NCI-H2171 (cell line): ENCODE data around the gene LRPAP1.
"Not testable (repeated sequence)": the region's sequence is repeated elsewhere in the genome, so short reads cannot be mapped to it uniquely, and the experiment has no call there.

Experiments used
- DNase-seq: peaks from one replicate; lab custom pipeline; 2025; lab: John Stamatoyannopoulos, UW

Gene LRPAP1

GRCh38 chr4:3519468-3520264 lies 12.6 kb downstream of the LRPAP1 start:
- no peak for DNase-seq

GRCh38 chr4:3518941-3519340 lies 13.3 kb downstream of the LRPAP1 start:
- DNase-seq = no peak

GRCh38 chr4:3518511-3518880 lies 13.7 kb downstream of the LRPAP1 start:
- no peak for DNase-seq

GRCh38 chr4:3517731-3518510 lies 14.3 kb downstream of the LRPAP1 start:
- DNase-seq = no peak

- DNase-seq = no peak
These were observed 15.1 kb downstream of the LRPAP1 start for GRCh38 chr4:3516836-3517730.

DNA sequence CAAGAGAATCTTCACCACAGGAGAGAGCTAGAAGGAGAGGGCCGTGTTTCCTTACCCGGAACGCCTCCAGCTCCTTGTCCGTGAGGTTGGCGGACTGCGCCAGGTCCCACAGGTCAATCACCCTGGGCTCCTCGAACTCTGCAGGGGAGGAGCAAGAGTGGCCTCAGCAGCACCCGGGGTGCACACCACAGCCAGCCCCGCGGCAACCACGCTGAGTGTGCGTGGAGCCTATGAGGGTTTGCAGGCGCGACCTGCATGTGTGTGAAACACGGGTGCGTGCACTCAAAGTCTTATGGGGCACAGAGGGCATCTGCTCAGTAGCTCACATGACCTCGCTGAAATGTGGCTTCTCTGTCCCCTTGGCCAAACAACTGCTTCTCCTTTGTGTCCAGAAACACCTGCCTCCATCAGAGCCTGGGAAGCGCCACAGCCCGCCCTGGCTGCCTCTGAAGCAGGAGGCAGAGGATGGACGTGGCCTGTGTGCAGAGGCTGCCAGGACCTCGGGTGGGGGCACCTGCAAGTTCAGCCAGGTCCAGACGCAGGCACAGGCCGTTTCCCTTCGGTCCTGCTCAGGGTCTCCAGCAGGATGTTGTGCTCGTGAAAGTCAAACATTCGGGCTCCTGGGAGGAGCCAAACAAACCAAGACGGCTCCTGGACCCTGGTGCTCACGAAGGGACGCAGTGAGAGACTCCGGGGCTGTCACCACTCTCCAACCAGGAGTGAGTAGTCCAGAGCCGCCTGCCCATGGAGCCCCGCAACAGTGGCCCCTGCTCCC lies 16.0 kb downstream of the LRPAP1 start:
- DNase-seq = no peak

DNA sequence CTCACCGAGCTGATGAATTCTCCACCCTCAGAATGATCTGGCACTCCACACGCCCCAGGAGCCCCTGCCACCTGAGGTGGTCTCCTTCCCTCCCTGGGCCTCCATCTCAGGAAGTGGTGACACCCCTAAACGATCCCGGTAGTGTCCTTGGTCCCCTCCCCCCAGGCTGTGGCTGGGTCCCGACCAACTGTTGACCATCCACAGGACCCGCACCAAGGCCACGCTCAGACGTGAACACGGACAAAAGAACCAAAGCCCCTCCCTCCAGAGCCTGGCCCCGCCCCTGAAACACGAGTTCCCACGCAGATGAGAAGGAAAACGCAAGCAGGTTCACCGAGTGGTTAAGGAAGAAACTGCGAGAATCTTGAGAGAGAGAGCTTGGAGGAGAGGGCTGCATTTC lies 16.6 kb downstream of the LRPAP1 start:
- no peak for DNase-seq

GRCh38 chr4:3514806-3515501 lies 17.3 kb downstream of the LRPAP1 start:
- DNase-seq = no peak

GRCh38 chr4:3514221-3514780 lies 17.9 kb downstream of the LRPAP1 start:
- DNase-seq = no peak

DNA sequence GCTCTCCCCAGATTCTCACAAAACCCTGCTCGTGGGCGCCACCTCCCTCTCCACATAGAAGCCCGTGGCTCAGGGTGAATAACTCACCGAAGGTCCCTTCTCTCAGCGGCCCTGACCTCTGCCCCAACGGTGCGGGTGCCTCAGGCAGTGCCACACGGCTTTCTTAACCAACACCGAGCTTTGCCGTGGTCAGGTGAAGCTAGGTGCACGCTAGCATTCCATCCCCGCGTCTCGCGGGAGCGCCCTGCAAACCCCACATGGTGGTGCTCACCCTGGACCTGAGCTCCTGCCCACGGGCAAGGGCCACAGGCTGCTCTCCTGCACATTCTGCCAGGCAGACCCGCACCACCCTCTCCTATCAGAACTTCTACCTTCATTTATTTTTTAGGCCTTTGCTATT lies 18.4 kb downstream of the LRPAP1 start:
- DNase-seq = no peak

DNA sequence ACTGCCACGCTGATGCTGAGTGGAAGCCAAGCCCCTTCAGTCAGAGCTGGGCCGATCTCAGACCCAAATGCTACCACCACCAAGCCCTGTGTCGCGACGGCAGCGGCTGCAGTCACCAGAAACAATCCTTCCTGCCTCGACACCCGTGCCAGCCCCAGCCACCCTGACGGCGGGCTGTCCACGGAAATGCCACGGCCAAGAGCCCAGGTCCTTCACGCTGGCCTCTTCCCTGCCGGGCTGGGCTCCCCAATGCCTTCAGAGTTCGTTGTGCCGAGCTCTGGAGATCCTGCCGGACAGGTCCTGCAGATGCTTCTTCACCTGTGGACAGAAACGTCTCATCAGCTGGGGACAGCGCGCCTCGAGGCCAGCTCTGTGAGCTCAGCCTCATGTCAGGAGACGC lies 19.5 kb downstream of the LRPAP1 start:
- no peak for DNase-seq

- DNase-seq = no peak
These were observed 19.9 kb downstream of the LRPAP1 start for GRCh38 chr4:3512279-3512678.

GRCh38 chr4:3511601-3512000 lies 20.6 kb downstream of the LRPAP1 start:
- DNase-seq = not testable (repeated sequence)

- no peak for DNase-seq
These were observed 21.0 kb downstream of the LRPAP1 start for GRCh38 chr4:3511187-3511586.

DNA sequence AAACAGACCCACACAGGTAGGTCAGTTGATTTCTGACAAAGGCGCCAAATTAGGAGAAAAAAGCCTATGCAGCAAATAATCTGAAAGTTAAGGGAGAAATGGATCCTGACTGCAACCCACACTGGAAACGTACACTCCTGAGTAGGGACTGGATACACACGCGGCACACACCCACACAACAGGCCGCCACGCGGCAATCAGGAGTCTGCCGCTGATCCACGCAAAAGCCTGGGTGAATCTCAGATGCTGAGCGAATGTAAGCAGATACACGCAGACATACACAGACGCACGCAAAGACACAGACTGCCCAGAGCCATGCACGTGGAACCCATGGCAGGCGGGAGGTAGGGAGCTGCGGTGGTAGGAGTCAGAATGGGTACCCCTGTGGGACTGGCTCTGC lies 21.7 kb downstream of the LRPAP1 start:
- no peak for DNase-seq

GRCh38 chr4:3508542-3508941 lies 23.7 kb downstream of the LRPAP1 start:
- no peak for DNase-seq

DNA sequence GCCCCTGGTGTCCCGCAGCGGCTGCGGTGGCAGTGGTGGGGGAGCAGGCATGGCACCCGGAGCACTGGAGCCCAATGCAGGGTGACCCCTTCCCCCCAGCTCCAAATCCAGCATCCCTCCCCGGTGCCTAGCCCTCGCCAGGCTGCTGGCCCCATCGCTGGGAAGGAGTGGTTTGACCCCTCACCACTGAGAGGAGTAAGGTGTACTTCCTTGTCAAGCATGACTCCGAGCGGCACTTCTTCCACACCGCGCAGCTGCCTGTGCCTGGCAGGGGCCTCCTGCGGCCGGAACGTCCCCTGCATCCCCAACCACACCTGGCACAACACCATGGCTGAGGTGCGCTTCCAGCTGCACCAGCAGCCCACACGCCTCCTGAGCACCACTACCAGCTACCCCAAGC lies 27.0 kb downstream of the LRPAP1 start:
- no peak for DNase-seq

- DNase-seq = no peak
These were observed 29.0 kb downstream of the LRPAP1 start for GRCh38 chr4:3502941-3503936.

GRCh38 chr4:3501825-3502425 lies 30.3 kb downstream of the LRPAP1 start:
- DNase-seq = no peak
